Activated CD4-positive, alpha-beta T cell treated with anti-CD3 and anti-CD28 coated beads for 24 hours (primary cell): ENCODE results near the gene ZSCAN2.
A peak's percentile ranks its signal among the peaks of the same experiment; 100 is the strongest.

Experiments
- DNase-seq, 2 donors: peaks; one replicate each; pipeline ENCODE4 v3.0.0-alpha.2; 2020; ENCODE audit warnings: low read depth in 2 of 2

The ZSCAN2 gene

GRCh38 chr15:84669726-84670125 lies 68.9 kb downstream of the ZSCAN2 start:
- peak; percentile 30 to 34 for DNase-seq

- DNase-seq, result no peak
Observed at GRCh38 chr15:84671211-84671610, 70.4 kb downstream of the ZSCAN2 start.
